Measurements from ENCODE around the gene TLE4.
A peak's percentile ranks its signal among the peaks of the same experiment; 100 is the strongest.

Gene TLE4

GRCh38 chr9:79571309-79572031 is at the start of gene TLE4:
TLE4 (plus strand) TSS chr9:79571965; CDS start chr9:79572791, 826 bp downstream.
- H3K9ac ChIP-seq (ENCODE audit: low read length): peak within 1 kb of the TSS; percentile 66
- H3K9me2 ChIP-seq (replicated peaks; ENCODE audit: insufficient read depth, low read length): no peaks in the 10 kb centered on the region
- H2AFZ ChIP-seq (ENCODE audit: low read length): peak within 1 kb of the TSS; percentile 86

GRCh38 chr9:79522793-79523192 is 49.0 kb upstream of the TLE4 start:
- Histone ChIP-seq H3K27ac (ENCODE audit: low read length) (no peak overlapping the region), H3K79me2 (ENCODE audit: low read length) (no peaks in the 10 kb centered on the region), H3K9ac (ENCODE audit: low read length) (no peak overlapping the region), H2AFZ (ENCODE audit: low read length) (no peak overlapping the region), H3K9me3 (replicated peaks; ENCODE audit: insufficient read depth, low read length) (no peaks in the 10 kb centered on the region), H3F3A (ENCODE audit: insufficient read depth, low read length) (no peaks in the 10 kb centered on the region), H3K4me2 (ENCODE audit: low read depth, low read length) (no peak overlapping the region), H4K20me1 (ENCODE audit: insufficient read depth, low read length) (no peaks in the 10 kb centered on the region), H3K4me1 (ENCODE audit: low read length) (no peaks in the 10 kb centered on the region), H3K36me3 (replicated peaks; ENCODE audit: insufficient read depth, low read length) (no peaks in the 10 kb centered on the region), H3K27me3 (replicated peaks; ENCODE audit: insufficient read depth, low read length) (no peaks in the 10 kb centered on the region), H3K4me3 (ENCODE audit: low read length) (no peak overlapping the region), H3K9me2 (replicated peaks; ENCODE audit: insufficient read depth, low read length) (no peaks in the 10 kb centered on the region)
- DNase-seq: no peak
- TF ChIP-seq CTCF (IDR thresholded peaks at IDR 0.05; ENCODE audit: low read length) (no peak), EZH2 (optimal IDR thresholded peaks at IDR 0.05; ENCODE audit: low read depth, low read length) (no peak), EZH2phosphoT487 (IDR thresholded peaks at IDR 0.05; ENCODE audit: low read length) (no peak)

More at GRCh38 chr9:79571309-79572031, at the start of gene TLE4:
- no peak for TF ChIP-seq EZH2phosphoT487 (IDR thresholded peaks at IDR 0.05; ENCODE audit: low read length)
- TF ChIP-seq EZH2 (optimal IDR thresholded peaks at IDR 0.05; ENCODE audit: low read depth, low read length): no peak
- no peak for TF ChIP-seq CTCF (IDR thresholded peaks at IDR 0.05; ENCODE audit: low read length)
- no peaks in the 10 kb centered on the region for H4K20me1 ChIP-seq (ENCODE audit: insufficient read depth, low read length)
- peak; percentile 100 for DNase-seq
- peak within 1 kb of the TSS; percentile 90 for H3K4me2 ChIP-seq (ENCODE audit: low read depth, low read length)
- H3K79me2 ChIP-seq (ENCODE audit: low read length): no peaks in the 10 kb centered on the region
- peaks cover 22% of the 10 kb centered on the region for H3F3A ChIP-seq (ENCODE audit: insufficient read depth, low read length)
- peaks cover 17% of the 10 kb centered on the region for H3K4me1 ChIP-seq (ENCODE audit: low read length)
- no peaks in the 10 kb centered on the region; the same call in 1 of the 2 replicates for H3K27me3 ChIP-seq (replicated peaks; ENCODE audit: insufficient read depth, low read length)
- H3K4me3 ChIP-seq (ENCODE audit: low read length): peak within 1 kb of the TSS; percentile 85
- H3K27ac ChIP-seq (ENCODE audit: low read length): peak within 1 kb of the TSS; percentile 77; the same call in 1 of the 2 replicates
- no peaks in the 10 kb centered on the region for H3K36me3 ChIP-seq (replicated peaks; ENCODE audit: insufficient read depth, low read length)
- H3K9me3 ChIP-seq (replicated peaks; ENCODE audit: insufficient read depth, low read length): no peaks in the 10 kb centered on the region

GRCh38 chr9:79524266-79524665 is 47.5 kb upstream of the TLE4 start:
- H3K27me3 ChIP-seq (replicated peaks; ENCODE audit: insufficient read depth, low read length): no peaks in the 10 kb centered on the region
- DNase-seq: no peak
- no peaks in the 10 kb centered on the region for H3K4me1 ChIP-seq (ENCODE audit: low read length)
- no peaks in the 10 kb centered on the region for H3F3A ChIP-seq (ENCODE audit: insufficient read depth, low read length)
- no peak overlapping the region for H3K4me3 ChIP-seq (ENCODE audit: low read length)
- no peak overlapping the region for H2AFZ ChIP-seq (ENCODE audit: low read length)
- TF ChIP-seq EZH2 (optimal IDR thresholded peaks at IDR 0.05; ENCODE audit: low read depth, low read length) (no peak), EZH2phosphoT487 (IDR thresholded peaks at IDR 0.05; ENCODE audit: low read length) (no peak), CTCF (IDR thresholded peaks at IDR 0.05; ENCODE audit: low read length) (no peak)
- no peaks in the 10 kb centered on the region for H3K9me3 ChIP-seq (replicated peaks; ENCODE audit: insufficient read depth, low read length)
- no peaks in the 10 kb centered on the region for H3K36me3 ChIP-seq (replicated peaks; ENCODE audit: insufficient read depth, low read length)
- H3K79me2 ChIP-seq (ENCODE audit: low read length): no peaks in the 10 kb centered on the region
- no peak overlapping the region for H3K9ac ChIP-seq (ENCODE audit: low read length)
- H3K4me2 ChIP-seq (ENCODE audit: low read depth, low read length): no peak overlapping the region
- no peak overlapping the region for H3K27ac ChIP-seq (ENCODE audit: low read length)
- no peaks in the 10 kb centered on the region for H3K9me2 ChIP-seq (replicated peaks; ENCODE audit: insufficient read depth, low read length)
- H4K20me1 ChIP-seq (ENCODE audit: insufficient read depth, low read length): no peaks in the 10 kb centered on the region
